HG03521 (cell line): Measurements from ENCODE around the gene LILRB1.
"Not testable (repeated sequence)": the region's sequence is repeated elsewhere in the genome, so short reads cannot be mapped to it uniquely, and the experiment has no call there.

Experiments used
- ATAC-seq: cut with Tn5 transposase; IDR thresholded peaks from one replicate; pipeline ENCODE4 v1.9.1; 2021; ENCODE audit warnings: mild to moderate bottlenecking, moderate library complexity; ENCODE audit not compliant: unreplicated experiment

LILRB1 gene

DNA sequence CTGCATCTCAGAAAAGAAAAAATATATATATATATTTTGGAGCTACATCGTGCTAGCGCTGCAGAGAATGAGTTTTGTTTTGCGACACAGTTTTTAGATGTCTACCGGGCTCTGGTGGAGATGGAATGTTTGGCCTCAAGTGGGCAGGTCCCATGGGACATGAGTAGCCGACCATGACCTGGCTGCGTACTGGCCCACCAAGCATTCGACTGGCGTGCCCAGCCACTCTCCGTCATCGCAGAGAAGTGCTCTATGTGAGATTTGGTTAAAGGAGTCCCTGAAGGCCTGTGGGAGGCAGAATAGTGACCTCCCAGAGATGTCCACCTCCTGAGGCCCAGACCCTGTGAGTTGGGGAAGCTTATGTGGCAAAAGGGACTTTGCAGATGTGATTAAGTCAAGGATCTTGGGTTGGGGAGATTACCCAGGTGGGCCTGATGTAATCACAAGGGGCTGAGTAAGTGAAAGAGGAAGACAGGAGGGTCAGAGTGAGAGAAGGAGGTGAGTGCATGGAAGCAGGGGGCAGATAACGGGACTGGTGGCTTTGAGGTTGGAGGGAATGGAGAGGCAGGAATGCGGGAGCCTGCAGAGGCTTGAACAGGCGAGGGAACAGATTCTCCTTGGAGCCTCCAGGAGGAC is 31.7 kb downstream of the LILRB1 start:
- ATAC-seq, result no peak

DNA sequence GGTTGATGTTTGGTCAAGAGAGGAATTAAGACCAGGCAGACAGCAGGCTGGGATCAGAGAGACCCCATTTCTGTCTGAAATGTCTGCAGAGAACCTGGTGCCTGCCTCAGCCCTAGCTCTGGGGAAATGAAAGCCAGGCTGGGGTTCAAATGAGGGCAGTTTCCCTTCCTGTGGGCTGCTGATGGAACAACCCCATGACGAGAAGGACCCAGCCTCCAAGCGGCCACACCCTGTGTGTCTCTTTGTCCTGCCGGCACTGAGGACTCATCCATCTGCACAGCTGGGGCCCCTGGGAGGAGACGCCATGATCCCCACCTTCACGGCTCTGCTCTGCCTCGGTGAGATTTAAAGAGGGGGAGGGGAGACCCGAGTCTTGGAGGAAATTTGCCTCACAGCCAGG is 32.4 kb downstream of the LILRB1 start, which contains the start of gene LILRB4:
Gene LILRB4 (plus strand): TSS at position 256 of the 400 bp plus-strand sequence. CDS start 49 bp downstream, at position 305.
- ATAC-seq, result no peak

DNA sequence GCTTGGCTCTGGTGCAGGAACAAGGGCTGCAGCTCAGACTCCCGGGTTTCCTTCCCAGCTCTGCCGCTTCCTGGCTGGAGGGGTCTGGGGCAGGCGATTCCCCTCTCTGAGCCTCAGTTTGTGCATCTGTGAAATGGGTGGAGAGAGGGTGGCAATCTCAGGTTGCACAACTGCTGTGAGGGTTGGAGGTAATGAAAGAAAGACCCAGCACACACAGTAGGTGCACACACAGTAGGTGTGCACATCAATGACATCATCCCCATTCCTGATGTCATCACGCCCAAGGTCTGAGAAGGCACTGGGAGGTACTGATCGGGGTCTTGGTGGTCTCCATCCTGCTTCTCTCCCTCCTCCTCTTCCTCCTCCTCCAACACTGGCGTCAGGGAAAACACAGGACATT is 35.2 kb downstream of the LILRB1 start:
- no peak for ATAC-seq

DNA sequence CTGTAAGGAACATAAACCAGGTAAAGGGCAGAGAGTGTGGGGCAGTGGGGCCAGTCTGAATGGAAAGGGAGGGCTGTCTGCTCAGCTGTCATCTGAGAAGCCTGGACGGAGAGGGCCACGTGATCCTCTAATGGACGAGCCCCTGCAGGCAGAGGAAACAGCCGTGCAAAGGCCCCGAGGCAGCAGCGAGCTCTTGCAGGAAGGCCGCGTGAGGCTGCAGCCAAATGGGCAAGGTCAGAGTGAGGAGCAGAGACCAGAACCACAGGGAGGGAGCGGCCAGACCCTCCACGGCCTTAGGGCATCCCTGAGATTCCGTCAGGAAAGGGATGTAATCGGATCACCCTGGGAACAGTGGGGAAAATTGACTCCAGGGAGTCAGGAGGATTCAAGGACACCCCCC is 36.9 kb downstream of the LILRB1 start:
- no peak for ATAC-seq

DNA sequence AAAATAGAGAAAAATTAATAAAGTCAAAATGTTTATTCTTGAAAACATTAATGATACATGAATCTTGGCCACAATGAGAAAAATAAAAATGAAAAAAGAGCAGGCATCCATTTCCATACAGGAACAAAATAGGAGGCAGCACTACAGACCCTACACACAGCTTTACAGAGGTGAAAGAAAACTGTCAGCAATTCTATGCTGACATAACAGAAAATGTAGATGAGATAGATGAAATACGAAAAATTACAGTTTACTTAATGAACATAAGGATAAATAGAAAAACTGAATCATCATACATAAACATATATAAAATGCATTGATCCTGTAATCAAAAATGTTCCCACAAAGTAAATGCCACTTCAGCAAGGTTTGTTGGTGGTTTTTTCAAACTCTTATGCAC is 38.1 kb downstream of the LILRB1 start:
- no peak for ATAC-seq

DNA sequence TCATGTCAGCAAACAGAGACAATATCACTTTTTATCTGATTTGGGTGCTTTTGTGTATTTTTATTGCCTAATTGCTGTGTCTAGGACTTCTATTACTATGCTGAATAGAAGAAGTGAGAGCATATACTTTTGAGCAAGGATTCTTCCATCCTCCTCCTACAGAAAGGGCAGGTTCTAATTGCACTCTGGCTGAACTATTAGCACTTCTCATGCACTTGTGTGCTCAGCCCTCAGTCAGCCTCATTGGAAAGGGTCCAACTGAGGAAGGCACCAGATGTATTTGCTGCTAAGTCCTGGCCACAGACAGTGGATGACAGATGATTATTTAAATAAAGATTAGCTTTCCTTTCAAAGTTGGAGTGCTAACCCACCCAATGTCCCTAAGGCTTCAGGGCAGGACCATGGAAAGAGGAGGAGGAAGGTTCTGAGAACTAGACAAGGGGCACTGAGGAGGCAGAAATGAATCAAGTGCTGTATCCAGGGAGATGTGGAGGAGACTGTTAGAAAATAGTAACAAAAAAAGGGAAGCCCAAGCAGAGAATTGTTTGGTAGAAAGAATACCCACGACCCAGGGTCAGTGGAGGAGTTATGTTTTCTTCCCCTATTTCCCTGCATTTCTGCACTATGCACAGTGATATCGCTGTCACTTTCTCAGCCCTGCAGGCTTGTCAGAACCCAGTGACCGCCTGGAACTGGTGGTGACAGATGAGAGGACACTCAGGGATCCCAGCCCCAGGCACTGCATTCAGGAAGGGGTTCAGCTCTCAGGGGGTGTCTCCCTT is 40.5 kb downstream of the LILRB1 start:
- ATAC-seq, result no peak

DNA sequence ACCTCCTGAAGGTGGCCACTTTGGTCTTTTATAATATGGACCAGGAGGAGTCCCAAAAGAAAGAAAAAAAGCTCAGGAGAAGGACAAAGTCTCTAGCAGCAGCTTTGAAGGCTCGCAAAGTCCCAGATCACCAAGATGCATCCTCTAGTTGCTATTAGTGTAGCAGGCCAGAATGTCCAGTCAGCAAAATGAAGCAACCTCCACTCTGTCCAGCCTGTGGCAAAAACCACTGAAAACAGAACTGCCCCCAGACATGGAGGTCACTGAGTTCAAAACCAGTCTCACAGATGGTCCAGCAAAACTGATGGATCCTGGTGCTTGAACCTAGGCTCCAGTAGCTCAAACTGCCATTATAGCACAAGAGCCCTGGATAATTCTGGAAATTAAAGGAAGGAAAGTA is 42.9 kb downstream of the LILRB1 start:
- no peak for ATAC-seq

DNA sequence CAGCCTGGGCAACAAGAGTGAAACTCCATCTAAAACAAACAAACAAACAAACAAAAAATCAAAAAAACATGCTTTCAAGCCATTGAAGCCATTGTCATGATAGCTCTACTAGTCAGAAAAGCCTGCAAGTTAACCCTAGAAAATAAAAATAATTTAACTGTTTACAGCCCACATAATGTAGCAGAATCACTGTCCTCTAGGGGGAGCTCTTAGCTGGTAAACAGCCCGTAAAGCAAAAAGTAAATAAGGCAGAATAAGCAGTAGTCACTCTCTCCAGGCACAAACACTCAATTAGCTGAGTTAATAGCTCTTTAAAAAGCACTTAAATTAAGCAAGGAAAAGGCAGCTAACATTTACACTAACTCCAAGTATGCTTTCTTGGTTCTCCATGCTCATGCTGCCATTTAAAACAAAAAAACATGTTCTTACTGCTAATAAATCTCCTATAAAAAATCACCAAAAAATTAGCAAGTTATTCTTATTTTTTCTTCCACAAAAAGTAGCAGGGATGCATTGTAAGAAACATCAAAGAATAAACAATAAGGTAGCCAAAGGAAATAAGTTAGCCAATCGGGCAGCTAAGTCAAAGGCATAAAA is 43.8 kb downstream of the LILRB1 start:
- no peak for ATAC-seq

DNA sequence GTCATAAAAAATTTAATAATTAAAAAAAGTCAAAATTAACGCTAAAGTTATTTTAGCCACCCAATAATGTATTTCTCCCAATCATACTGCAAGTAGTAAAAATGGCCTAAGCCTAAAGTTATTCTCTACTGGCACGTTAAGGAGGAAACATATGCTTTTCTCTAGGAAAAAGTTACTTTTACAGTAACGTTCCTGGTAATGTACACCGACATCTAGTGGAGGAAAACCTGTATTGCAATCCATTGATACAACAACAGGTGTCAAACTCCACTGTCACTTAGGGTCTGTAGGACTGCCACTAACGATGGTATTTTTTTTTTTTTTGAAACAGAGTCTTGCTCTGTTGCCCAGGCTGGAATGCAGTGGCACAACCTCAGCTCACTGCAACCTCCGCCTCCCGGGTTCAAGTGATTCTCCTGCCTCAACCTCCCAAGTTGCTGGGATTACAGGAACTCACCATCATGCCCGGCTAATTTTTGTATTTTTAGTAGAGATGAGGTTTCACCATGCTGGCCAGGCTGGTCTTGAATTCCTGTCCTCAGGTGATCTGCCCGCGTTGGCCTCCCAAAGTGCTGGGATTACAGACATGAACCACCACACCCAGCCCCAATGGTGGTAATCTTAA is 46.0 kb downstream of the LILRB1 start:
- not testable (repeated sequence) for ATAC-seq

DNA sequence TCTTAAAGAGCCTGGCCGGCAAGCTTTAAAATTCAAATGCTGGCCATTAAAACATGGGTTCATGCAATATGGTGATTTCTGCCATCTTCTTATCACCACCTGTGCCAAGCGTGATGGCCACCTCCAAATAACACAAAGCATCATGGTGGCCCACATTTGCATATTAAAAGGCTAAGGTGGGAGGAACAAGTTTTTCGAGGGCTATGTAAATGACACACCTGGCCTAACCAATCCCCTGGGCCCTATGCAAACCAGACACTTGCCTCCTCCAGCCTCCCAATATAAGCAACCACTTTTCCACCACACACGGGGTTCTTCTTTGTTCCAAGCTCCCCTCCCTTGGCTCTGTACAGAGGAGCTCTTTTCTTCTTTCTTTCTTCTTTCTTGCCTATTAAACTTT is 46.9 kb downstream of the LILRB1 start:
- ATAC-seq, result no peak

DNA sequence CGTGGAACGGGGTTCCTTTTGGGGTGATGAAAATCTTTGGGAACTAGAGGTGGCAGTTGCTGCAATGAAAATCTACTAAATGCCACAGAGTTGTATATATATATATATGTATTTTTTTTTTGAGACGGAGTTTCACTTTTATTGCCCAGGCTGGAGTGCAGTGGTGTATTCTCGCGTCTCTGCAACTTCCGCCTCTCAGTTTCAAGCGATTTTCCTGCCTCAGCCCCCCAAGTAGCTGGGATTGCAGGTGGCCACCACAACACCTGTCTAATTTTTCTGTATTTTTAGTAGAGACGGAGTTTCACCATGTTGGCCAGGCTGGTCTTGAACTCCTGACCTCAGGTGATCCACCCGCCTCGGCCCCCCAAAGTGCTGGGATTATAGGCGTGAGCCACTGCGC is 51.3 kb downstream of the LILRB1 start:
- not testable (repeated sequence) for ATAC-seq

DNA sequence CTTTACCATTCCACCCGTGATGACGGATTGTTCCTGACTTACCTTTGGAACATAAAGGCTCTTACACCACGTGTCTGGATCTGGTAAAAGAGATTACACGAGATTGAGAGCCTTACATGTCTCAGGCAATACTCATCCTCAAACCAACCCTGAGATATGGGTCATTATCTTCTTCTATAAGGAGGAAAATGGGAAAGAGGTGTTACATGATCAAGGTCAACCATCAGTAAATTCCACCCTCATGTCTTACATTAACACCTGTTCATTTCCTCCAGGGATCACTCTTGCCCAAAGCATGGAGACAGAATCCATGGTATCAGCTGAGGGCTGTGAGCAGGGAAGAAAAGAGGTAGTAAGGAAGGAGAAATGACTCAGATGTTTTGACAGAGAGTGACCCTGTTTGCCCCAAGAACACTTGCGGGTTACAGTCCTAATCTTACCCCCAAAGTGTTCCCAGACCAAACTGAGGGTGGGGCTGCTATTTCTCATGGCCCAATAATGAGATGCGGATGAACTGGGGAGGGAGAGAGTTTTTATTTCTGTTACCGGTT is 52.1 kb downstream of the LILRB1 start:
- no peak for ATAC-seq

DNA sequence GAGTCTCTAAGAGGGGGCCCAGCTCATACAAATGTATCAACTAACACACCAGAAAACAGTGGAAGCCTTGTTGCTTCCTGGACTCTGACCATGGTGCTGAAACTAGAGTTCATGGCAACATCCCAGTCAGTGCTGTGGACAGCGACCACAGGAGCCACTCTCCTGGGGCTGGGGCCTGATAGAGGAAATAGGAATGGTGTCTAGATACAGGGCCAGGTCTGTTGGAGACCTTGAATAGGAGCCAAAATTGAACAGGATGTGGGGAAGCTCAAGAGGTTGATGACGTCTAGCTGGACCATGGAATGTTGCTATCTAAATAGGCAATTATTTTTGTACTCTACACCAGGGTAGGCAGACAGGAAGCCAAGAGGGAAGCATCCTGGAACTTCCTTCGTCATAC is 54.2 kb downstream of the LILRB1 start:
- ATAC-seq, result no peak
